ENCODE results near the gene MAD1L1.

Gene MAD1L1

DNA sequence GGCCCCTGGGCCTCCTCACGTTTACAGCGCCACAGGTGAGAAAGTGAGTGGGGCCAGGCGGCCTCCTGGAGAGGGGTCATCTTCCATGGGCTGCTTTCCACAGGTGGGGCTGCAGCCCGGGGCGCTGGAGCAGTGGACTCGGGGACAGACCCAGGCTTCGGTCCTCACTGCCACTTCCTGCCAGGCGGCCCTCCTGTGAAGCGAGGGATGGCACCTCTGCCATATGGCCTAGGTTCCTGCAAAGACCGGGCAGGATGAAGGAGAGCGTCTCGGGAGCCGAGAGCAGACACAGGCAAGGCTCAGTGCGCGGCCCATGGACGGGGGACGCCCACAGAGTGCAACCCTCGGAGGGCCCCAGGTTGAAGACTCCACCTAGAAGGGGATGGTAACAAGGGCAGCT, 106.8 kb downstream of the MAD1L1 start:
- Histone ChIP-seq H3K4me1 (ENCODE audit: control insufficient read depth in 1 of 2, insufficient read depth in 1 of 2, low read depth in 1 of 2, low read length in 1 of 2) (no peaks in the 10 kb centered on the region), H3K4me3 (ENCODE audit: low read depth in 1 of 2, low read length in 1 of 2) (no peak overlapping the region), H3K36me3 (peaks cover 21% of the 10 kb centered on the region), H3K27me3 (no peaks in the 10 kb centered on the region), H3K27ac (no peak overlapping the region), H3K9me3 (no peaks in the 10 kb centered on the region)
- TF ChIP-seq, protein P1, sequence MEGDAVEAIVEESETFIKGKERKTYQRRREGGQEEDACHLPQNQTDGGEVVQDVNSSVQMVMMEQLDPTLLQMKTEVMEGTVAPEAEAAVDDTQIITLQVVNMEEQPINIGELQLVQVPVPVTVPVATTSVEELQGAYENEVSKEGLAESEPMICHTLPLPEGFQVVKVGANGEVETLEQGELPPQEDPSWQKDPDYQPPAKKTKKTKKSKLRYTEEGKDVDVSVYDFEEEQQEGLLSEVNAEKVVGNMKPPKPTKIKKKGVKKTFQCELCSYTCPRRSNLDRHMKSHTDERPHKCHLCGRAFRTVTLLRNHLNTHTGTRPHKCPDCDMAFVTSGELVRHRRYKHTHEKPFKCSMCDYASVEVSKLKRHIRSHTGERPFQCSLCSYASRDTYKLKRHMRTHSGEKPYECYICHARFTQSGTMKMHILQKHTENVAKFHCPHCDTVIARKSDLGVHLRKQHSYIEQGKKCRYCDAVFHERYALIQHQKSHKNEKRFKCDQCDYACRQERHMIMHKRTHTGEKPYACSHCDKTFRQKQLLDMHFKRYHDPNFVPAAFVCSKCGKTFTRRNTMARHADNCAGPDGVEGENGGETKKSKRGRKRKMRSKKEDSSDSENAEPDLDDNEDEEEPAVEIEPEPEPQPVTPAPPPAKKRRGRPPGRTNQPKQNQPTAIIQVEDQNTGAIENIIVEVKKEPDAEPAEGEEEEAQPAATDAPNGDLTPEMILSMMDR (IDR thresholded peaks at IDR 0.05) = no peak

DNA sequence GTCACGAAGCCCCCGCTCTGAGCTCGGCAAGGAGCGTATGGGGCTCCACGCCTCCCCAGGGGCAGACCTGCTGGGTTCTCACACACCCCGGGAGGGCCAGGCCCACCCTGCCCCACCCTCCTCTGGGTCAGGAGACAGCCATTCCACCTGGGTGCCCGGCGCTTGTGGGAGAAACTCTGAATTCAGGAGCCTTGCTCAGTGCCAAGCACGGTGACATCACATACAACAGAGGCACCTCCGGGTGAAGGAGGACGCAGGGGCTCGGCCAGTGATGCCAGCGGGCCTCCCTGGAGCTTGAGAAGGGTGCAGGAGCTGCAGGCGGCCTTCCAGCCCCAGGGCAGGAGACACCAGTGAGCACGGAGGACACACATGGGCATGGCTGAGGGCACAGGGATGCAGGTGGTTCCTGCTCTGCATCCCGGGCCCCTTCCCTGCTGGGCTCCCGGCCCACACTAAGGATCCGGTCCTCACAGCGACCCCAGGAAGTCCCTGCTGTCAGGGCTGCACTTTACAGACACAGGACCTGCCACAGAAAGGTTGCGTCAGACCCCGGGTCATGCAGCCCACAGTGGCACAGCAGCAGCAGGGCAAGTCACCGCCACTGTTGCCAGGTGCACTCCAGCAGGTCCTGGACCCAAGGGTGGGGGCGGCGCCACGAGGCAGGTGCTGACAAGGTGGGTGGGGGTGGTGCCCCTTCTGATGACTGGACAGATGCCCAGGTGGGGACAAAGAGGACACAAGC, 108.0 kb downstream of the MAD1L1 start:
- Histone ChIP-seq H3K36me3 (peaks cover 21% of the 10 kb centered on the region), H3K27ac (no peak overlapping the region), H3K9me3 (no peaks in the 10 kb centered on the region), H3K4me3 (ENCODE audit: low read depth in 1 of 2, low read length in 1 of 2) (no peak overlapping the region), H3K4me1 (ENCODE audit: control insufficient read depth in 1 of 2, insufficient read depth in 1 of 2, low read depth in 1 of 2, low read length in 1 of 2) (no peaks in the 10 kb centered on the region), H3K27me3 (no peaks in the 10 kb centered on the region)
- TF ChIP-seq, protein P1 (IDR thresholded peaks at IDR 0.05) = no peak

DNA sequence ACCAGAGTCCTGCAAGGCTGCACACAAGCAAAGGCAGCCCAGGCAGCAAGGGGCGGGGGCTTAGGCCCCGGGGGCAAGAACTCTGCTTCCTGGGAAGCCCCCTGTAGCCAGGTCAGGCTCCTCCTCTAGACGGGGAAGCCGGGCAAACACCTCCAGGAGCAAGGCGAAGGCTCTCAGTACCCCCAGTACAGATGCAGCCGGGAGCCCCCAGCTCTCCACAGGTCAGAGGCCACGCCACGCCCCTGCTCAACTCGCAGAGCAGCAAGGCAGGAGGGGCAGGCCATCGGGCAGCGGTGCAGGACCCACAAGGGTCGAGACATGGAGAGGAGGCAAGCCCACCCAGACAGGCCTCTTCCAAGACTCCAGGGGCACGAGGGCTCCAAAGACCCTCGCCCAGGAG, 108.8 kb downstream of the MAD1L1 start:
- H3K36me3 ChIP-seq = peaks cover 21% of the 10 kb centered on the region
- no peaks in the 10 kb centered on the region for H3K9me3 ChIP-seq
- no peaks in the 10 kb centered on the region for H3K27me3 ChIP-seq
- no peak overlapping the region for H3K4me3 ChIP-seq (ENCODE audit: low read depth in 1 of 2, low read length in 1 of 2)
- H3K4me1 ChIP-seq (ENCODE audit: control insufficient read depth in 1 of 2, insufficient read depth in 1 of 2, low read depth in 1 of 2, low read length in 1 of 2) = no peaks in the 10 kb centered on the region
- TF ChIP-seq, protein P1 (IDR thresholded peaks at IDR 0.05) = no peak
- H3K27ac ChIP-seq = no peak overlapping the region

DNA sequence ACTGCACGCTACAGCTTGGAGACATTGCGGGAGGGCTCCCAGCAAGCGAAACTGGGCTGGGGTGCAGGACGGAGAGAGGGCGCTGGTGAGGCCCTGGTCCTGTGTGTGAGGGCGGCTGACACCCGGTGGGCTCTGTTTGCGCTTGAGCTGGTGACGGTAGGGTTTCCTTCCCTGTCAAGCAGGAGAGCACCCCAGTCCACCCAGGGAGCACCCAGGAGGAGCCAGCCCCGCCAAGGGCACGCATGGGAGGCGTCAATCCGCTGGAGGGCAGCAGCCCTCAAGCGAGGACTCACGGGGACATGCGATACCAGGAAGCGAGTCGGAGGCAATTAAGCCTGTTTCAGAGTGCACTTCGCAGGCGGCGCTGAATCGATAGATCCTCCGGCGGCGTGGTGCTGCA, 109.4 kb downstream of the MAD1L1 start:
- no peak overlapping the region for H3K4me3 ChIP-seq (ENCODE audit: low read depth in 1 of 2, low read length in 1 of 2)
- no peaks in the 10 kb centered on the region for H3K9me3 ChIP-seq
- no peaks in the 10 kb centered on the region for H3K4me1 ChIP-seq (ENCODE audit: control insufficient read depth in 1 of 2, insufficient read depth in 1 of 2, low read depth in 1 of 2, low read length in 1 of 2)
- H3K27ac ChIP-seq = no peak overlapping the region
- no peaks in the 10 kb centered on the region for H3K27me3 ChIP-seq
- TF ChIP-seq, protein P1 (IDR thresholded peaks at IDR 0.05) = no peak
- H3K36me3 ChIP-seq = peaks cover 21% of the 10 kb centered on the region

DNA sequence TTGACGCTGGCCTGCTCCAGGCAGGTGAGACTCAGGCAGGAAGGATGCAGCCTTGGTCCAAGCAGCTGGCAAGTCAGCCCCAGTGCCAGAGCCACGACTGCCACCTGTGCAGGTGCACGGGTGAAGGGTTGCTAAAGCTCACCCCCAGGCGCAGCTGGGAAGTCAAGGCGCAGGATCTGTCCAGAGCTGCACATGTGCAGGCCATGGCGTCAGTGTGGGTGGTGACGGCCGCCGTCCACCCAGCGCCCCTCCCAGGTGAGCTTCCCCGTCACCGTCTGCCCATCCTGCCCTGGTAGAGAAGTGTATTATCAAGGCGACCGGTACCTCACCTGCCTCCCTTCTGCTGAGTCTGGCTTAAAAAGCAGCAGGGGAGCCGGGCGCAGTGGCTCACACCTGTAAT, 110.1 kb downstream of the MAD1L1 start:
- no peak overlapping the region for H3K4me3 ChIP-seq (ENCODE audit: low read depth in 1 of 2, low read length in 1 of 2)
- no peak overlapping the region for H3K27ac ChIP-seq
- TF ChIP-seq, protein P1 (IDR thresholded peaks at IDR 0.05) = no peak
- no peaks in the 10 kb centered on the region for H3K9me3 ChIP-seq
- no peaks in the 10 kb centered on the region for H3K4me1 ChIP-seq (ENCODE audit: control insufficient read depth in 1 of 2, insufficient read depth in 1 of 2, low read depth in 1 of 2, low read length in 1 of 2)
- H3K36me3 ChIP-seq = peaks cover 21% of the 10 kb centered on the region
- H3K27me3 ChIP-seq = no peaks in the 10 kb centered on the region
